GM19240 (cell line): ENCODE results near the gene ZNFX1.

ENCODE experiments used
- DNase-seq: peaks from one replicate; pipeline ENCODE4 v3.0.0; 2011; ENCODE audit warnings: low spot score; ENCODE audit not compliant: insufficient read length

ZNFX1 gene

DNA sequence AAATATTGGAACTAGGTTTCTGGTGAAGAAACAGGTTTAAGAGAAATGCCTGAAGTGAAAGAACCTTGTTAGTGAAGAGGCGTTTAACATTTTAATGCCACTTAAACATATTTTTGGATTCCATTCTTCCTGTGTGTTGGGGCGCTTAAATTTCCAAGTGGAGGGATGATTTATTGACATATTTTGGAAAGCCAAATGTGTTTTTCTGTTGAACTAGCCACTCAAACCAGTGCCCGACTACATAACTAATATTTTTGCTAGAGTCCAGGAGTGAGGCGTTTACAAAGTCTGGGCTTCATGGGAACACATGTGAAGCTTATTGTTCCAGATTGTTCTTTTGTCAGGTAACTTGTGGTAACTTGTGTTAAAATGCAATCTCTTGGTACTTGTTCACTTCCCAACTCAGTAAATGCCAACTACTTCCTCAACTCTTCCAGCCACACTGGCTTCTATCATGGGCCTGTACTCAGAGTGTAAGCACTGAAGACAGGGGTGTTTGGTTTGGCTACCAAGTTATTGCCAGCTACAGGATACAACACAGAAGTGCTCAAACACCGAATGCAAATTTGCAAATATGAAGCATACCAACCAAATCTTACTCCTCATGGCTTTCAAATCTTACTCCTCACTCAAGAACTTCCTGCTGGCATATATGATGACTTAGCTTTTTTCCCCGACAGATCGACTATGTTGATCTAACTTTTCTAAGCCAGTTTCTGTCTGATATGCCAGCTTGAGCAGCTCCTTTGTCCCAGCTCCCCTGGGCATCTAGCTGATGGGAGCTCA is 2.0 kb upstream of the ZNFX1 start:
- no peak for DNase-seq

DNA sequence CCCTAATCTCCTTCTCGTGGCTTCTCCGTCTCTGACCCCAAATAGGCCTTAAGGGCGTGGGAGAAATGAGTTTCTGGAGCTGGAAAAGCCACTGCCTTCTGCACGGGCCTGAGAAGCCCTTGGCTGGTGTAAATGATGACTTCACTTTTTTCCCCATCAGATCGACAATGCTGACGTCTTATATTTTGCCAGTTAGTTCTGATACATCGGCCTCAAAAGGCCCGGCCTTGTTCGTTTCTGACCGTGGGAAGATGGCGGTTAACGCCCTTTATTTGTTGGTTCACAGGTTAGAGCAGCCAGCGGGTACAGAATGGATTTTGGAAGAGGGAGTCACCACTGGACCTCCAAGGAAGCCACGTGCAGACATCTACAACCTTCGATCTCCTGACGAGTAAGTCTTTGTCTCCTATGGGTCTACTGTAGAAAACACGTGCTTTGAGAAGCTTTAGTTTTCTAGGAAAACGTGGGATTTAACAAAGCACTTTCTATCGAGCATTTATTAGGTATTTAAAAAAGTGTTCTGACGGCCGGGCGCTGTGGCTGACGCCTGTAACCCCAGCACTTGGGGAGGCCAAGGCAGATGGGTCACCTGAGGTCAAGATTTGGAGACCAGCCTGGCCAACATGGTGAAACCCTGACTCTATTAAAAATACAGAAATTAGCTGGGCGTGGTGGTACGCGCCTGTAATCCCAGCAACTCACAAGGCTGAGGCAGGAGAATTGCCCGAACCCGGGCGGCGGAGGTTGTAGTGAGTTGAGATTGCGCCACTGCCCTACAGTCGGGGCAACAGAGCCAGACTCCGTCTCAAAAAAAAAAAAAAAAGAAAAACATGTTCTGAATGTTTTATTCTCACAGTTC is 1.2 kb upstream of the ZNFX1 start:
- DNase-seq, result no peak

DNA sequence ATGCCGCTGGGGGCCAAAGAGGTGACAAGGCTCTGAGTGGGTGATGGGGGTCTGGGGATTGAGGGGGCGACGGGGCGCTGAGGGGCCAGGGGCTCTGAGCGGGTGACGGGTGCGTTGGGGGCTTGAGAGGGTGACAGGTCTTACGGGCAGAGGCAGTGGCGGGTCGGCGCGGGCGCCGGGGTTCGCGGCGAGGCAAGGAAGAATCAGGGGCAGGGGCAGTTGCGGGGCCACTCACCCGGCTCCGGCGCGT is 146 bp downstream of the ZNFX1 start:
- no peak for DNase-seq

DNA sequence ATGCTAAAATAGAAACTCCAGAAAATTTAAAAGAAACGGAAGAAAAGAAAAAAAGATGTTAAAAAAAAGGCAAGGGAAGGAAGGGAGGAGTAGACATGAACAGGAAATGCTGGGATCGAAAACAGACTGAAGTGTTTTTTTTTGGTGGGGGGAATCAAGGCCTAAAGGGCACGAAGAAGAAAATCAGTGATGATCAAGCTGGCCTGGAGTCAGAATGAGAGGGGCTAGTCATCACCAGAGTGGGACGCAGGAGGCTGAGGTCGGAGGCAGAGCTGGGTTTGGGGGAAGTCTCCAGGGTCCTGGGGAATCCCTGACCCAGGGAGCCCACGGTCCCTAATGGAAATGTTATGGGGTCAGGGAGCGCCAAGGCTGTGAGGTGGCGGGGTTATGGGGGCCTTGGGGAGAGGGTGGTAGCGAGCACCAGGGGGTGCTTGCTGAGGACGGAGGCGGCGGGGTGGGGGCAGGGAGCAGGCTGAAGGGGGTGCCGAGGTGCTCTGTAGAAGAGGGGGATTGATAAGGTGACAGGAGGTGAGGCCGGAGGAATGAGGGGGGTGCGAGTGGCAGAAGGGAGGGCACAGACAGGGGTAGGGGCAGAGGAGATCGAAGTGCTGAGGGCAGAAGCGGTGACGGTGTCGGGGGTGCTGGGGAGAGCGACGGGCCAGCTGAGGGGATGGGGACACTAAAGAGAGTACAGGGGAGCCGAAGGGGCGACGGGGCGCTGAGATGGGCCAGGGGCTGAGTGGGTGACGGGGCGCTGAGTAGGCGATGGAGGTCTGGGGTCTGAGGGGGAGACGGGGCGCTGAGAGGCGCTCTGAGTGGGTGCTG is 684 bp downstream of the ZNFX1 start:
- no peak for DNase-seq

DNA sequence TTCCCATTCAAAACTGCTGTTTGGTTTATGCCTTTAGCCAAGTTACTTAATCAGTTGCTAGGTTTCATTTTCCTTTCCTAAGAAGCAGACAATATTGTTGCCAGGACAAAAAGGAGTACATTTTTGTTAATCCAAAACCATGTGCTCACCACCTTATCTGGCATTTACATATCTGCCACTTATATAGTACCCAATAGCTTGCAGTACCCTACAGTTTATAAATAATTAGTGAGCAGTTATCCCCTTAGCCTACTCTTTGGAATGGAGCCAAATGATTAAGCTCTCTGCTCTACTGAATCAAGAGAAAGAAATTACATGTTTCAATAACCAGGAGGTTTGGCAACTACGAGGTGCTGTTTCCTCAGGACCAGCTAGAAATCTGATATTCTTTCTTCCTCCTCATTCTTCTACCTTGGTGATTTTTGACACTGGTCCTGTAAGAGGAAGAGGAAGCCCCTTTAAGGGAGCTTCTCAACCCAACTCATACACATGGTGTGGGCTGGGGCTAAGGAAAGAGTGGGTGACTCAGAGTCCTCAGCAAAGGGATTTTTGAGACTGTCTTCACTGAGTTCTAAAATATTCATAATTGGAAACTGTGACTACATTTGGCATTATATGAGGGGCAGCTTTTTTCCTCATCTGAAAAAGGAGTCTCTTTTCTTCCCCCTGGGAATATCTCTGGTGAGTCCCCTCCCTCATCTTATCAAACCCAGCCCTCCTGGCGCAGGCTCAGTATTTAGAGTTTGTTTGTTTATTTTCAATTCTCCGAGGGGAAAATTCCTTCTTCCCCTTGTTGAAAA is 1.5 kb downstream of the ZNFX1 start:
- DNase-seq, result no peak

DNA sequence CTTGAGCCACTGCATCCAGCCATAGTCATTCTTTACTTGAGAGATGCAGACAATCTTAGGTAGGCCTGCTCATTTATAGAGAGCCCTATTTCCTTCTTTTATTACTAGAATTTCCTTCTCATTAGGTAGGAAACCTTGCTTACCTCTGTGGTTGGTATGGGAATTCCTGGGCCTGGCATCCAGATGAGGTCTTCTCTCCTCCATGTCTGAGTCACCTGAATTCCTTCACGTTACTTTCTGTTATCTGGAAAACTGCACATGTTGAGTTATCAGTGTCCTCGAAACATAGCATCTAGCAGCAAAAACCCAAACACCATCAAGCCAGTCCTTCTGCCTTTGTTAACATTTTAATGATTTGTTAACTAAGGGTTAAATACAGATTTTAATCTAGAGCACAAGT is 2.2 kb downstream of the ZNFX1 start:
- no peak for DNase-seq

DNA sequence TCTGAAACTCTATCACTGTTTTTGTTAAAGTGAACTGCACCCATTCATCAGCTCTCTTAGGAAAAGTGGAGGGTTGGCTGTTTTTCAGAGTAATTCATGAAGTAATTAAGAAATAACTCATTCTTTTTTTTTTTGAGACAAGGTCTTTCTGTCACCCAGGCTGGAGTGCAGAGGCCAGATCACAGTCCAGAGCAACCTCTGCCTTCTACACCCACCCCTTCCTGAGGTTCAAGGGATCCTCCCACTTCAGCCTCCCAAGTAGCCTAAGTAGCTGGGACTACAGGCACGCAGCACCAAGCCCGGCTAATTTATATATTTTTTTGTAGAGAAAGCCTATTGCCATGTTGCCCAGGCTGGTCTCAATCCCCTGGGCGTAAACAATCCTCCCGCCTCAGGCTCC is 2.6 kb downstream of the ZNFX1 start:
- DNase-seq, result no peak

DNA sequence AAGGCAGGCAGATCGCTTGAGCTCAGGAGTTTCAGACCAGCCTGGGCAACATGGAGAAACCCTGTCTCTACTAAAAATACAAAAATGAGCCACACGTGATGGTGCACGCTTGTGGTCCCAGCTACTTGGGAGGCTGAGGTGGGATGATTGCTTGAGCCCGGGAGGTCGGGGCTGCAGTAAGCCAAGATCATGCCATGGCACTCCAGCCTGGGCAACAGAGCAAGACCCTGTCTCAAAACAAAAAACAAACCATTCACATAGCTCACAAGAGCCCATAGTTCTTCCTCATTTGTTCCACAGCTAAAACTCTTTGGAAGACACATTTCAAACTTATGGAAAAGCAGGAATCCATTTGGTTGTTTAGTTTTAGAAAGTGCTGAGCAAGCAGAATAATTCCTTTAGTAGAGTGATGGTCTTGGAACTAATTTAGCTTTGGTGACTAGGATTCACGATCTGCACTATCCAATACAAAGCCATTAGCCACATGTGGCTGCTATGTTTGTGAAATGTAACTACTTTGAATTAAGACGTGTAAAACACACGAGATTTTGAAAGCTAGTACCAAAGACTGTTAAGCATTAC is 4.1 kb downstream of the ZNFX1 start:
- no peak for DNase-seq

DNA sequence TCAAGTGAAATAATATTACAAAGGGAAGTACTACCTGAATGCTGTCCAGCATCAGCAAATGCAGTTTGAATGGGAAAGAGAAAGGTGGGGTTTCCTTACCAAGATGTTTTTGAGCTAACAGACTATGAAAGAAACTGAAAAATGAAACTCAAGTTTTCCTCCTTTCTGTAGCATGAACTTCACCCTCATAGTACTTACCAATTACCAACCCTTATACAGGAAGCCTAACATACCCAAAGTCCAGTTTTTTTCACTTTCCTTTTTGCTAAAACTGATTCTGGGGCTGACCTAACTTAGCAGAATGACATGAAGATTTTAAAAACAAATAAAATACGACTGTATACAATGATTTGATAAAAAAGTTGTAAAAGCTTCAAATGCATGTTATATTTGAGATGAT is 5.2 kb downstream of the ZNFX1 start:
- DNase-seq, result no peak

DNA sequence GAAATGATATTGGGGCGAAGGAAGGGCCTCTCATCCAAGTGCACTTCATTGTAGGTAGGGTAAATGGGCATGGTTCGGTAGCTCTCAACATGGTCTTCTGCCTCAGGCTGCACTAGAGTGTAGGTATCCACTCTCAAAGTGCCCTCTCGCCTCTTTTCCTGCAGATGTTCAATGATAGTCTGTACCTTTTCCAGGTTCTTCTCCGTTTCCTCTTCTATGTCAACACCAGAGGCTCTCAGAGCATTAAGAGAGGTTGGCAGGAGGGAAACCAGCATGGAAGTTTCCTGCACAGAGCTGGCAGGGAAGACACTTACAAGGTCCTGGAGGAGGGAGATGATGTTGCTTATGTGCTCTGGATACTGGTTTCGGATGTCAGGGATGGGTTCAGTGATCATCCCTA is 7.1 kb downstream of the ZNFX1 start:
- DNase-seq, result no peak

DNA sequence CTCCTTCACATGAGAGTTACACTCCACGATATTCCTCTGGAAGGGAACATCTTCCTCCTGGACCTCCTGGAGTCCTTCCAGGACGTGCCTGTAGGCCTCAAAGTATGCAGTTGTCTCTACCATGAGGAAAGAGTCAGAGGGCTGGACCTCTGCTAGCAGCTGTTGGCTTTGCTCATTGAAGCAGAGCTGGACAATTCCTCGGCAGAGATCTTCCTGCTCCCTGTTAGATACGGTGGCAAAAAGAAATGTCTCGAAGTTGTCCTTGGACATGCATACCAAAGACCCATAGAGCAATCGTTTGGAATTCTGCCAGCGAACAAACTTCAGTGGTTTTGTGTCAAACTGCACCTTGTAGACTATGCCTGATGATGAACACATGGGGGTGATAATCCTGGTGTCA is 7.7 kb downstream of the ZNFX1 start:
- DNase-seq, result no peak

DNA sequence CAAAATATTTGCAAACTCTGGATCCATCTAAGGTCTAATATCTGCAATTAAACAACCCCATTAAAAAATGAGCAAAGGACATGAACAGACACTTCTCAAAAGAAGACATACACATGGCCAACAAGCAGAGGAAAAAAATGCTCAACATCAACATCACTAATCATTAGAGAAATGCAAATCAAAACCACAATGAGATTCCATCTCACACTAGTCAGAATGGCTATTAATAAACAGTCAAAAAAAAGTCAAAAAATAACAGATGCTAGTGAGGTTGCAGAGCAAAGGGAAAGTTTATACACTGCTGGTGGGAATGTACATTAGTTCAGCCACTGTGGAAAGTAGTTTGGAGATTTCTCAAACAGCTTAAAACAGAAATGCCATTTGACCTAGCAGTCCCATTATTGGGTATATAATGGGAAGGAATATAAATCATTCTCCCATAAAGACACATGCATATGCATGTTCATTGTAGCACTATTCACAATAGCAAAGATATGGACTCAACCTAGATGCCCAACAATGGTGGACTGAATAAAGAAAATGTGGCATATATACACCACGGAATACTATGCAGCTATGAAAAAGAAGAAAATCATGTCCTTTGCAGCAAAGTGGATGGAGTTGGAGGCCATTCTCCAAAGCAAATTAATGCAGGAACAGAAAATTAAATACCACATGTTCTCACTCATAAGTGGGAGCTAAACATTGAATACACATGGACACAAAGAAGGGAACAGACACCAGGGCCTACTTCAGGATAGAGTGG is 9.1 kb downstream of the ZNFX1 start:
- DNase-seq, result no peak

DNA sequence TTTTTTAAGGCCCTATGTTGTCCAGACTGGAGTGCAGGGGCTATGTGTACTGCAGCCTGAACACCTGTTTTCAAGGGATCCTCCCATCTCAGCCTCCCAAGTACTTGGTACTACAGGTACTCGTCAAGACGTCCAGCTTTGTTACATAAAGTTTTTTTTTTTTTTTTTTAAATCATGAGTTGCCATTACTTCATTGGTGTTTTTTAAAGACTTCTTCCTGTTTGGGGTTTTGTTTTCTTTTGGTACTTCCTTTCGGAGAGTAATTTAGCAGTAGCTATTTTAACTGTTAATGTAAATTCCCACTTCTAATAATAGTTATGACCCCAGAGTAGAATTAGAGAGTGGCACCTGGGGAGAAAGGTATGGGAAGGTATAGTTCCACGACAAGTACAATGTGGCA is 10.5 kb downstream of the ZNFX1 start:
- DNase-seq, result no peak

DNA sequence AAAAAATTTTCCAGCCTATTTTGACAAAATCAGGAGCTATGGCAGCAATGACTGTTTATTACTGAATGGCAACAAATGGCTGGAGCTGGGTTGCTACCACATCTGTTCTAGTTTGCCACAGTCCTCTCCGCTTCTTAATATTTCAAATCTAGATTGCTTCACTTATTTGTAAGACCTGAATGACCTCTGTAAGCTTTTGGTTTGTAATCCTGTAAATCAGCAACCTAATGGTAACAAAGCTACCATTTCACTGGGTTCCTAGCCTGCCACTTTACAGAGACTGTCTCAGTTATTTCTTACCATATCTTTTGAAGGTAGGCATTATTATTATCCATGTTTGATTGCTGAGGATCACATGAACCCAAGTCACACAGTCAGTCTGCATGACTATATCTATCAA is 15.4 kb downstream of the ZNFX1 start:
- DNase-seq, result no peak

DNA sequence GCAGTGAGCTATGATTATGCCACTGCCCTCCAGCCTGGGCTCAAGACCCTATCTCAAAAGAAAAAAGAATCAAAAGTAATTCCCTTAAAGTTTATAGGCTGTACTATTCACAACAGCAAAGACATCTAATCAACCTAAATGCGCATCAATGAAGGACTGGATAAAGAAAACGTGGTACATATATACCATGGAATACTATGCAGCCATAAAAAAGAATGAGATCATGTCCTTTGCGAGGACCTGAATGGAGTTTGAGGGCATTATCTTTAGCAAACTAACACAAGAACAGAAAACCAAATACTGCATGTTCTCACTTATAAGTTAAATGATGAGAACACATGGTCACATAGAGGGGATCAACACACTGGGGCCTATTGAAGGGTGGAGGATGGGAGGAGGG is 16.7 kb downstream of the ZNFX1 start:
- DNase-seq, result no peak

DNA sequence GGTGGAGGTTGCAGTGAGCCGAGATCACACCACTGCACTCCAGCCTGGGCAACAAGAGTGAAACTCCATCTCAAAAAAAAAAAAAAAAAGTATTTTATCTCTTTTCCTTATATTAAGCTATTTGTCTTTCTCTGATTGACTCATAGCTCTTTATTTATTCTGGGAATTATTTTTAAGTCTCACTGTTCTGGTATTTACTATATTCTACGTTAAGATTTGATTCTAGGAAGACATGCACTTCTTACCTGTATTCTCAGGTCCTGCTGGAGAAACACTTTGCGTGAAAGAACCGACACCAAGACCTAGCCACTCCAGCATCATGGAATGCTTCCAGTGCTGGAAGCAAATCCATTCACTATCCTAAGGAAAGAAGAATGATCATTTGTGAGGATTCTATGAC is 17.6 kb downstream of the ZNFX1 start:
- DNase-seq, result no peak

DNA sequence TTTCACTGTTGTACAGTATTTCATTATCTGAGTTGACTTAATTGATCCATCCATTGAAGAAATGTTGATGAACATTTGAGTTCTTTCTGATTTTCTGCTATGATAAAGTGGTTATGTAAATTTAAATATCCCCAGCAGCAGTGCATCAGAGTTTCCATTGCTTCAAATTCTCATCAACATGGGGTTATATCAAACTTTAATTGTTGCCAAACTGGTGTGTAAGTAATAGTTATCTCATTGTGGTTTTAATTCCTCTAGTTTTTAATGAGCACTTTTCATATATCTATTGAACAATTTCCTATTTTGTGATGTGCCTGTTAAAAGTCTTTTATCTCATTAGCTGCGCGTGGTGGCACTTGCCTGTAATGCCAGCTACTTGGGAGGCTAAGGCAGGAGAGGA is 18.1 kb downstream of the ZNFX1 start:
- DNase-seq, result no peak

DNA sequence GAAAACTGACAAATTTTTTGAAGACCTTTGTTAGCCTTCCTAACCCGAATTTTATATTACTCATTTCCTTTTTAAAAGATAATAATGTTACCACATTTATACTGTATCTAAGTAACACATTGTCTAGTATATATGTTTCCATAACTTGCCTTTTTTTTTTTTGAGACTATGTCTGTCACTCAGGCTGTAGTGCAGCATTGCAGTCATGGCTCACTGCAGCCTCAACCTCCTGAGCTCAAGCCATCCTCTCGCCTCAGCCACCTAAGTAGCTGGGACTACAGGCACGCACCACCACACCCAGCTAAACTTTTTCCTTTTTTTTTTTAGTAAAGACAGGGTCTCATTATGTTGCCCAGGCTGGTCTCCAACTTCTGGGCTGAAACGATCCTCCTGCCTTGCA is 18.6 kb downstream of the ZNFX1 start:
- DNase-seq, result no peak

DNA sequence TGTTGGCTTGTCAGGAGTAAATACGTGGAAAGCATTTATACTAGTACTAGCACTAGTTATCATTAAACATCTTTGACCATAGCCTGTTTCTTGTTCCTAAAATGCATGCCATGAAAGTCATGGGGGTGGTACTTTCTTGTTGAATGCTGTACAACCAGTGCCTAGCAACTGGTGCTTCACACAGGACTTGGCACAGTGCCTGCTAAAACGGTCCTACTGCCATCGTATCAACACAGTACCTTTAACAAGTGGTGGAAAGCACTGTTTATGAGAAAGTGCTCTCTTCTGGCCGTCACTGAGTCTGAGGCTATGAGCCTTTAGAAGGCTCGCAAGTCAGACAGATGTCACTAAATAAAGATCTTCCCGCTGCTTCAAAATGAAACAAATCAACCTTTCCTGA is 21.6 kb downstream of the ZNFX1 start:
- DNase-seq, result no peak

DNA sequence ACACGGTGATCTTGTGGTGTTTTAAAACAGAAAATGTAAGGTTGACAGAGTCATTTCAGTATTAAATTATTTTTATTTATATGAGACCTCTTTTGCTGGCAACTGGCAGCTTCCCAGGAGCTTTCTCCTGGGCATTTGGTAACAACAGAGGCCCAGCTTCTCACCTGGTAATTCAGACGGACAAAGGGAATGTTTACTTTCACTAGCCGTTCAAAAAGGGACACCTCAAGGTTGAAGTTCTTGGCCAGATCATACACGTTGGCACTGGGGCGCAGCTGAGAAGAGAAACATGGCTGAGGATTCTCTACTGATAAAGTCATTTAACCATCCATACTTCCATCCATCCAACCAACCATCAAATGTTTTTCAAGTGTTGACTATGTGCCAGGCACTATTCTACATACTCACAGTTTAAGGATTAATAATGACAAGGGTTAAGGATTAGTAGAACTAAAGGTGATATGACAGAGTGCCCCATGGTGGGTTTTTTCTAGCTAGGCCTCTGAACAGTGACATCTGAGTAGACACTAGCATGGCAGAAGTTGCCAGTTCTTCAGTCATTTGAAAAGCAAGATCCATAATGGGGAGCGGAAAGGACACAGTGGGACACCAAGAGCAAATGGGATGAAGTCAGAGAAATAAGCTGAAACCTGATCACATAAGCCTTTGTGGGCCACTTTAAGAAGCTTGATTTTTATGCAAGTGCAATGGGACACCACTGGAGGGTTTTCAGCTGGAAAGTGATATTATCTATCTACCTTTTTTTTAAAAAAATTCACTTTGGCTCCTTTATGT is 25.1 kb downstream of the ZNFX1 start:
- no peak for DNase-seq
